Activated T-helper 17 cell treated with anti-CD3 and anti-CD28 coated beads, Interleukin-2, amount 50 U/mL, for 72 hours (primary cell): ENCODE data around the gene PRPF39. TPM values are rescaled to one million over a fixed set of nuclear protein-coding genes. Genes with fewer than 3 reads are reported as not detected.
"Not testable (repeated sequence)": the region's sequence is repeated elsewhere in the genome, so short reads cannot be mapped to it uniquely, and the experiment has no call there.

Source experiments
- ATAC-seq: fragments of 150-1000 bp; cut with Tn5 transposase; replicated peaks from 2 replicates; pipeline ENCODE4 v1.10.0; 2021; ENCODE audit warnings: mild to moderate bottlenecking, moderate library complexity
- H3K27ac Mint-ChIP-seq: one replicate; pipeline ENCODE4 v1.8.0; 2022; ENCODE audit warnings: mixed read lengths
- H3K27me3 Mint-ChIP-seq: one replicate; pipeline ENCODE4 v1.8.0; 2022; ENCODE audit warnings: mixed read lengths
- H3K36me3 Mint-ChIP-seq: one replicate; pipeline ENCODE4 v1.8.0; 2022; ENCODE audit warnings: low read depth, mild to moderate bottlenecking, mixed read lengths
- H3K4me1 Mint-ChIP-seq: one replicate; pipeline ENCODE4 v1.8.0; 2022; ENCODE audit warnings: mixed read lengths
- H3K4me3 Mint-ChIP-seq: one replicate; pipeline ENCODE4 v1.8.0; 2022; ENCODE audit warnings: mild to moderate bottlenecking, mixed read lengths
- H3K9me3 Mint-ChIP-seq: one replicate; pipeline ENCODE4 v1.8.0; 2022; ENCODE audit warnings: mixed read lengths
- total RNA-seq, 2 donors: library from RNA; stranded (reverse); gene quantifications; one replicate each; pipeline ENCODE4 v1.2.3, GENCODE V29; 2022

The PRPF39 gene
- total RNA-seq, 2 donors from 2014 or later, result 49.6 to 78.1 TPM

GRCh38 chr14:45066667-45067066, 17.2 kb upstream of the PRPF39 start:
- no peaks in the 10 kb centered on the region for H3K27me3 Mint-ChIP-seq

DNA sequence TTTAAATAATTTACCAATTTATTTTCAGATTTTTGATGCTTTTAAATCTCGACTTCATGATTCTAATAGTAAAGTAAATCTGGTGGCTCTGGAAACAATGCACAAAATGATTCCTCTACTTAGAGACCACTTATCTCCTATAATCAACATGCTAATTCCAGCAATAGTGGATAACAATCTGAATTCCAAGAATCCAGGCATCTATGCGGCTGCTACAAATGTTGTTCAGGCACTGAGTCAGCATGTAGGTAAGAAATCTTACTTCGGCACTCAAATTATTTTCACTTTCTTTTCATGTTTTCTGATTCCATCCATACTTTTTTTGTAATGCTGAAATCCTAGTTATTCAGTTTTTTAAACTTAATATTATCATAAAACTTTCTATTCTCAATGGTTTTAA, 15.5 kb upstream of the PRPF39 start:
- Mint-ChIP-seq H3K4me3 (no peak overlapping the region), H3K36me3 (no peaks in the 10 kb centered on the region), H3K9me3 (no peaks in the 10 kb centered on the region), H3K27ac (no peak overlapping the region), H3K27me3 (no peaks in the 10 kb centered on the region), H3K4me1 (no peaks in the 10 kb centered on the region)
- no peak for ATAC-seq

More at GRCh38 chr14:45066667-45067066, 17.2 kb upstream of the PRPF39 start:
- H3K4me3 Mint-ChIP-seq, result no peak overlapping the region
- ATAC-seq, result no peak
- no peaks in the 10 kb centered on the region for H3K36me3 Mint-ChIP-seq
- no peaks in the 10 kb centered on the region for H3K9me3 Mint-ChIP-seq
- H3K4me1 Mint-ChIP-seq, result no peaks in the 10 kb centered on the region
- no peak overlapping the region for H3K27ac Mint-ChIP-seq

GRCh38 chr14:45070215-45070614, 13.7 kb upstream of the PRPF39 start:
- no peaks in the 10 kb centered on the region for H3K4me1 Mint-ChIP-seq
- ATAC-seq, result no peak
- H3K27me3 Mint-ChIP-seq, result no peaks in the 10 kb centered on the region
- no peak overlapping the region for H3K4me3 Mint-ChIP-seq
- no peaks in the 10 kb centered on the region for H3K36me3 Mint-ChIP-seq
- H3K27ac Mint-ChIP-seq, result no peak overlapping the region
- no peaks in the 10 kb centered on the region for H3K9me3 Mint-ChIP-seq

- H3K4me3 Mint-ChIP-seq, result no peak overlapping the region
- no peaks in the 10 kb centered on the region for H3K9me3 Mint-ChIP-seq
- no peaks in the 10 kb centered on the region for H3K27me3 Mint-ChIP-seq
- no peak overlapping the region for H3K27ac Mint-ChIP-seq
- ATAC-seq, result no peak
- no peaks in the 10 kb centered on the region for H3K4me1 Mint-ChIP-seq
- H3K36me3 Mint-ChIP-seq, result no peaks in the 10 kb centered on the region
Measured at GRCh38 chr14:45072126-45072525, 11.8 kb upstream of the PRPF39 start.

DNA sequence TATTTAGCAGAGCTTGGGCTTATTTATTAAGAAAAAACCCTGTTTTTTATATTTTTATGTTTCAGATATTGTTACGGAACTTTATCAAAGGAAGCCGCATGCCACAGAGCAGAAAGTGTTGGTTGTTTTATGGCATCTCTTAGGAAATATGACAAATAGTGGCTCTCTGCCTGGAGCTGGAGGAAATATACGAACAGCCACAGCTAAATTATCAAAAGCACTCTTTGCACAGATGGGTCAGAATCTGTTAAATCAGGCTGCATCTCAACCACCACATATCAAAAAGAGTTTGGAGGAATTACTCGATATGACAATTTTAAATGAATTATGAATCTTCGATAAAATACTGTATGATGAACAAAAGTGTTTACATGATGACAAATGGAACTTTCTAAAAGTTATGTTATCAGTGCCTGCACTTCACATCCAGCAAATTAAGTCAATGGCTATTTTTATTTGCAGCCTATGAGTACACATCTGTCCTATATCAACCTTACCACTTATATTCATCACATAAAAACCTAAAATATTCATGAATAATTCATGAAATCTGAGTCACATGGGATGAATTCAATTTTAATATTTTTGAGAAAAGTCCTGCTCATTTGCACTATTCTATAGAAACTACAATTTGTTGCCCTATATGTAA, 10.6 kb upstream of the PRPF39 start:
- Mint-ChIP-seq H3K4me3 (no peak overlapping the region), H3K27ac (no peak overlapping the region), H3K4me1 (no peaks in the 10 kb centered on the region), H3K36me3 (no peaks in the 10 kb centered on the region), H3K9me3 (no peaks in the 10 kb centered on the region), H3K27me3 (no peaks in the 10 kb centered on the region)
- no peak for ATAC-seq

DNA sequence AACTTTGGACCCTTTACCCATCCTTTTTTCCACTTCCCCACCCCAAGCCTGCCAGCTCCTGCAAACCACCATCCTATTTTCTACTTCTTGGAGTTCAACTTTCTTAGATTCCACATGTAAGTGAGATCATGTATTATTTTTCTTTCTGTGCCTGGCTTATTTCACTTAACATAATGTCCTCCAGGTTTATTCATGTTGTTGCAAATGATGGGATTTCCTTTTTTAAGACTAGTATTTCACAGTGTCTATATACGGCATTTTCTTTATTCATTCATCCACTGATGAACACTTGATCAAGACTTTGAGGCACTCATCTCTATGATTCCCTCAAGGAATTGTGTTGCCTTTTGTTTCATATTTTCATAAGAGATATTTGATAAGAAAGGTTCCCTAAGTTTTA, 5.6 kb upstream of the PRPF39 start:
- no peak overlapping the region for H3K4me3 Mint-ChIP-seq
- no peaks in the 10 kb centered on the region for H3K9me3 Mint-ChIP-seq
- ATAC-seq, result no peak
- H3K27ac Mint-ChIP-seq, result no peak overlapping the region
- H3K4me1 Mint-ChIP-seq, result peaks cover 3% of the 10 kb centered on the region
- H3K36me3 Mint-ChIP-seq, result no peaks in the 10 kb centered on the region
- H3K27me3 Mint-ChIP-seq, result no peaks in the 10 kb centered on the region

- H3K4me1 Mint-ChIP-seq, H3K27me3 Mint-ChIP-seq, H3K9me3 Mint-ChIP-seq, H3K27ac Mint-ChIP-seq, H3K4me3 Mint-ChIP-seq, ATAC-seq: not testable (repeated sequence)
- H3K36me3 Mint-ChIP-seq, result peaks cover 15% of the 10 kb centered on the region
Measured at GRCh38 chr14:45080416-45080968, 3.4 kb upstream of the PRPF39 start.

- H3K36me3 Mint-ChIP-seq, result peaks cover 21% of the 10 kb centered on the region
- H3K4me3 Mint-ChIP-seq, ATAC-seq, H3K4me1 Mint-ChIP-seq, H3K27ac Mint-ChIP-seq, H3K9me3 Mint-ChIP-seq, H3K27me3 Mint-ChIP-seq: not testable (repeated sequence)
Measured at GRCh38 chr14:45081096-45081495, 2.8 kb upstream of the PRPF39 start.

GRCh38 chr14:45082420-45082819, 1.5 kb upstream of the PRPF39 start:
- Mint-ChIP-seq H3K9me3 (no peaks in the 10 kb centered on the region), H3K36me3 (peaks cover 34% of the 10 kb centered on the region), H3K4me3 (peak overlapping the region; percentile 16), H3K27me3 (no peaks in the 10 kb centered on the region), H3K27ac (peak overlapping the region; percentile 29), H3K4me1 (peaks cover 16% of the 10 kb centered on the region)
- no peak for ATAC-seq

- H3K4me1 Mint-ChIP-seq, result peaks cover 25% of the 10 kb centered on the region
- peak overlapping the region; percentile 94 for H3K4me3 Mint-ChIP-seq
- no peaks in the 10 kb centered on the region for H3K9me3 Mint-ChIP-seq
- no peak for ATAC-seq
- peaks cover 46% of the 10 kb centered on the region for H3K36me3 Mint-ChIP-seq
- no peaks in the 10 kb centered on the region for H3K27me3 Mint-ChIP-seq
- H3K27ac Mint-ChIP-seq, result peak overlapping the region; percentile 96
Measured at GRCh38 chr14:45083617-45083975, 320 bp upstream of the PRPF39 start.

DNA sequence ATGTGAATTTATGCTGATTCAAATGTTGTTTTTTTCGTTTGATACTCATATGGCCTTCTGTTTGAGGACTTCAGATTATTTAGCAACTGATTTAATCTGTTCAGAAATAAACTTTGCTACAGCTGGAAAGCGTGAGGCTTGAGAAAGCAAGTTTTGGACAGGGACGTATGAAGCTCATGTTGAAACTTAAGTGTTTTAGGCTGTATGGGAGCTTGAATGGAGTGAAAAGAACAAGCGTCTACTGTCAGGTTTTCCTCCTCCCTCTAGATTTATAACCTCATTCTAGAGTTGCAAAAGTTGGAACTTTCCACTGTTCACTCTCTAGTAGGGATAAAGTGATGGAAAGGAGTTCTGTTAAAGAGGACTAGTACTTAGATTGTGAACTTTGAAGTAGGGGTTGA, 1.0 kb downstream of the PRPF39 start:
- Mint-ChIP-seq H3K4me1 (peaks cover 37% of the 10 kb centered on the region), H3K9me3 (no peaks in the 10 kb centered on the region), H3K36me3 (peaks cover 59% of the 10 kb centered on the region), H3K27me3 (no peaks in the 10 kb centered on the region), H3K27ac (peak overlapping the region; percentile 96), H3K4me3 (peak overlapping the region; percentile 94)
- ATAC-seq, result no peak

DNA sequence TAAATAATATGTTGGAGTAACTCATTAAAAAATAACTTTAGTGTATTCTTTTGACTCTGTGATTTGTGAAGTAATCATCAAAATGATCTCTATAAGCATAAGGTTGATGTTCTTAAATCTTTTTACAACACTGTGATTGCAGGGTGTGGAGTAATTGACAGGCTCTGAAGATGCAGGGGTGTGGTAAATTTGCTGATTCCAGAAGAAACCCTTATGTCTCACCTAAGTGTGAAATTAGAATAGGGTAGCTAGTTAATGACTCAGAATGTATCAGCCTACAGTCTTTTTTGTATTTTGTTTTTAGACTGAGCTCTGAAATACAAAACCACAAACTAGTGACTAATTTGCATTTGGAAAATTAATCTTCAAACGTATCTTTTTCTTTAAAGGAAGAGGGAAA, 5.9 kb downstream of the PRPF39 start:
- H3K27me3 Mint-ChIP-seq, result no peaks in the 10 kb centered on the region

GRCh38 chr14:45091710-45092109, 7.8 kb downstream of the PRPF39 start:
- peaks cover 64% of the 10 kb centered on the region for H3K4me1 Mint-ChIP-seq
- H3K27me3 Mint-ChIP-seq, result no peaks in the 10 kb centered on the region
- H3K27ac Mint-ChIP-seq, result peak overlapping the region; percentile 91
- ATAC-seq, result no peak
- no peaks in the 10 kb centered on the region for H3K9me3 Mint-ChIP-seq
- peaks cover 94% of the 10 kb centered on the region for H3K36me3 Mint-ChIP-seq
- peak overlapping the region; percentile 94 for H3K4me3 Mint-ChIP-seq

More for the DNA sequence above, 5.9 kb downstream of the PRPF39 start:
- Mint-ChIP-seq H3K27ac (peak overlapping the region; percentile 91), H3K9me3 (no peaks in the 10 kb centered on the region), H3K36me3 (peaks cover 94% of the 10 kb centered on the region), H3K4me3 (peak overlapping the region; percentile 94), H3K4me1 (peaks cover 58% of the 10 kb centered on the region)
- peak; percentile 99 for ATAC-seq

DNA sequence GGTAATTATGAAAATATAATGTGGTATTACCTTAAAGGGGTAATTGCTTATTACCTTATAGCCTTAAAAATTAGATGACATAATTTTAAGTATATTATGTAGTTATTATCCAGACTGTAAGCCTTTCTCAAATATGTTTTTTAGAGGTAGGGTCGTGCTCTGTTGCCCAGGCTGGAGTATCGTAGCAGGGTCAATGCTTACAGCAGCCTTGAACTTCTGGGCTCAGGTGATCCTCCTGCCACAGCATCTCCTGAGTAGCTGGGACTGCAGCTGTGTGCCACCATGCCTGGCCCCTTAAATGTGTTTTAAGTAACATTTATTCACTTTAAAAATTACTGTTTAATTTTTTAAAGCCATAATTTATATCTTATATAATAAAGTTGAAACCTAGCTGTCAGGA, 10.4 kb downstream of the PRPF39 start:
- H3K4me3 Mint-ChIP-seq, result no peak overlapping the region
- H3K27me3 Mint-ChIP-seq, result no peaks in the 10 kb centered on the region
- H3K4me1 Mint-ChIP-seq, result peaks cover 54% of the 10 kb centered on the region
- no peak for ATAC-seq
- peaks cover 94% of the 10 kb centered on the region for H3K36me3 Mint-ChIP-seq
- no peaks in the 10 kb centered on the region for H3K9me3 Mint-ChIP-seq
- no peak overlapping the region for H3K27ac Mint-ChIP-seq

GRCh38 chr14:45095143-45095542, 11.2 kb downstream of the PRPF39 start:
- Mint-ChIP-seq H3K9me3 (no peaks in the 10 kb centered on the region), H3K27ac (peak overlapping the region; percentile 82), H3K4me1 (peaks cover 45% of the 10 kb centered on the region), H3K27me3 (no peaks in the 10 kb centered on the region), H3K4me3 (peak overlapping the region; percentile 41), H3K36me3 (peaks cover 94% of the 10 kb centered on the region)
- peak; percentile 99 for ATAC-seq
